CD4-positive, alpha-beta T cell treated with Interleukin-6 at 100 ng/mL for 8 hours (primary cell): Measurements from ENCODE around the gene TMEM179.

Experiments used
- DNase-seq: peaks from one replicate; pipeline ENCODE4 v3.0.0-alpha.2; 2020; ENCODE audit warnings: mixed read lengths, low spot score

TMEM179 gene

GRCh38 chr14:104542871-104543830 lies 61.4 kb downstream of the TMEM179 start:
- no peak for DNase-seq

DNA sequence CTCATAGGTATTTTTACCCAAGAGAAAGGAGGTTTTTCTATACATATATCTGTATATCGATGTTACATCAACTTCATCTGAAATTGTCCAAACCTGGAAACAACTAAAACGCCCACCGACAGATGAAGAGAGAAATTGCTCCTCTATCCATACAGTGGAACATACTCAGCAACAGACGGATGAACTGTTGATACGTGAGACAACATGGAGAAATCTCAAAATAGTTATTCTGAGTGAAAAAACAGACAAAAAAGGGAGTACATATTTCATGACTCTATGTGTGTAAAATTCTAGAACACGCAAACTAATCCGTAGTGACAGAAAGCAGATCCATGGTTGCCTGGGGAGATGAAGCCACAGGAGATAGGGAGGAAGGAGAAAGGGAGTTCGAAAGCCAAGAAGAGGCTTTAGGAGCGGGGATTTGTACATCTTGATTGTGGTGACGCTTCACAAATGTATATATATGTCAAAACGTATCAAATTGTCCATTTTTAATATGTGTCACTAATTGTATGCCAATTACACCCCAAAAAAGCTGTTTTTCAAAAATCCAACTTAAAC lies 62.6 kb downstream of the TMEM179 start:
- no peak for DNase-seq
